Astrocyte (in vitro differentiated cells and primary cell): ENCODE data around the gene PXDN. TPM values are rescaled to one million over a fixed set of nuclear protein-coding genes. Genes with fewer than 3 reads are reported as not detected.
A peak's percentile ranks its signal among the peaks of the same experiment; 100 is the strongest.

Experiments
- DNase-seq: peaks from one replicate; pipeline ENCODE4 v3.0.0-alpha.2; 2010; ENCODE audit warnings: low read depth
- FAIRE-seq: peaks from 2 replicates; lab custom pipeline; 2011; peaks lifted over from hg19 to GRCh38; lab: Jason Lieb, UNC
- H2AFZ ChIP-seq: 2 replicates; pipeline ENCODE4 v1.6.0; 2012; ENCODE audit warnings: low read depth, low read length, inconsistent platforms
- H3K27ac ChIP-seq: 2 replicates; pipeline ENCODE4 v1.5.1; 2011; ENCODE audit warnings: low read depth, low read length, inconsistent platforms
- H3K27me3 ChIP-seq: 2 replicates; pipeline ENCODE4 v1.6.0; 2011; ENCODE audit warnings: low read length, inconsistent platforms; ENCODE audit not compliant: insufficient read depth
- H3K36me3 ChIP-seq: 2 replicates; pipeline ENCODE4 v1.5.1; 2011; ENCODE audit warnings: low read length, inconsistent platforms; ENCODE audit not compliant: insufficient read depth
- H3K4me1 ChIP-seq: 2 replicates; pipeline ENCODE4 v1.5.1; 2011; ENCODE audit warnings: low read length, inconsistent platforms; ENCODE audit not compliant: insufficient read depth
- H3K4me2 ChIP-seq: 2 replicates; pipeline ENCODE4 v1.6.0; 2012; ENCODE audit warnings: low read length, inconsistent platforms
- H3K4me3 ChIP-seq: 2 replicates; pipeline ENCODE4 v1.5.1; 2011; ENCODE audit warnings: low read depth, mild to moderate bottlenecking, low read length, inconsistent platforms; ENCODE audit not compliant: insufficient read depth
- H3K79me2 ChIP-seq: 2 replicates; pipeline ENCODE4 v1.6.0; 2012; ENCODE audit warnings: mild to moderate bottlenecking, low read length, inconsistent platforms; ENCODE audit not compliant: insufficient read depth
- H3K9ac ChIP-seq: 2 replicates; pipeline ENCODE4 v1.6.0; 2012; ENCODE audit warnings: mild to moderate bottlenecking, low read length, inconsistent platforms
- H3K9me3 ChIP-seq: 2 replicates; pipeline ENCODE4 v1.5.1; 2012; ENCODE audit warnings: low read depth, mild to moderate bottlenecking, low read length, inconsistent platforms; ENCODE audit not compliant: insufficient read depth
- H4K20me1 ChIP-seq: 2 replicates; pipeline ENCODE4 v1.6.0; 2012; ENCODE audit warnings: low read length, inconsistent platforms; ENCODE audit not compliant: insufficient read depth
- H3K27ac Mint-ChIP-seq: one replicate; pipeline ENCODE4 v1.8.0; 2021; ENCODE audit warnings: mild to moderate bottlenecking, mixed read lengths; ENCODE audit not compliant: unreplicated experiment
- H3K27me3 Mint-ChIP-seq: one replicate; pipeline ENCODE4 v1.8.0; 2021; ENCODE audit warnings: low read depth, mixed read lengths; ENCODE audit not compliant: unreplicated experiment
- H3K36me3 Mint-ChIP-seq: one replicate; pipeline ENCODE4 v1.8.0; 2021; ENCODE audit warnings: low read depth, mixed read lengths; ENCODE audit not compliant: unreplicated experiment
- H3K4me1 Mint-ChIP-seq: one replicate; pipeline ENCODE4 v1.8.0; 2021; ENCODE audit warnings: low read depth, mixed read lengths; ENCODE audit not compliant: unreplicated experiment
- H3K4me3 Mint-ChIP-seq: one replicate; pipeline ENCODE4 v1.8.0; 2021; ENCODE audit warnings: mild to moderate bottlenecking, moderate library complexity, mixed read lengths; ENCODE audit not compliant: unreplicated experiment
- H3K9me3 Mint-ChIP-seq: one replicate; pipeline ENCODE4 v1.8.0; 2021; ENCODE audit warnings: mild to moderate bottlenecking, mixed read lengths; ENCODE audit not compliant: unreplicated experiment
- CTCF ChIP-seq: IDR thresholded peaks from 2 replicates; pipeline ENCODE4 v1.5.1; 2011; ENCODE audit warnings: low read depth, mild to moderate bottlenecking, inconsistent platforms, low read length, moderate library complexity; ENCODE audit not compliant: insufficient read depth
- EZH2 ChIP-seq: IDR thresholded peaks from 2 replicates; pipeline ENCODE4 v1.6.1; 2012; ENCODE audit warnings: mild to moderate bottlenecking, low read length, inconsistent platforms; ENCODE audit not compliant: insufficient read depth
- total RNA-seq: library from RNA; stranded (reverse); gene quantifications from 2 replicates; pipeline ENCODE4 v1.2.1, GENCODE V29; 2021

The PXDN gene
- total RNA-seq, 1 donor from 2014 or later, result 417 TPM

GRCh38 chr2:1651121-1652033 lies 92.9 kb downstream of the PXDN start:
- H4K20me1 ChIP-seq, result peaks cover 13% of the 10 kb centered on the region
- H3K4me3 Mint-ChIP-seq, result no peak overlapping the region
- no peak overlapping the region for H2AFZ ChIP-seq
- no peak overlapping the region for H3K4me2 ChIP-seq
- peak overlapping the region; percentile 91 for H3K9ac ChIP-seq
- DNase-seq (peak; percentile 18), FAIRE-seq (no peak)
- H3K9me3 ChIP-seq, result no peaks in the 10 kb centered on the region
- peaks cover 45% of the 10 kb centered on the region for H3K4me1 ChIP-seq
- peaks cover 20% of the 10 kb centered on the region for H3K36me3 ChIP-seq
- peak overlapping the region; percentile 99 for H3K27ac ChIP-seq
- peaks cover 5% of the 10 kb centered on the region for H3K9me3 Mint-ChIP-seq
- H3K27me3 ChIP-seq, result no peaks in the 10 kb centered on the region
- no peak overlapping the region for H3K4me3 ChIP-seq
- peaks cover 28% of the 10 kb centered on the region for H3K36me3 Mint-ChIP-seq
- H3K27me3 Mint-ChIP-seq, result no peaks in the 10 kb centered on the region
- TF ChIP-seq CTCF (no peak), EZH2 (no peak)
- peaks cover 58% of the 10 kb centered on the region for H3K79me2 ChIP-seq
- peaks cover 19% of the 10 kb centered on the region for H3K4me1 Mint-ChIP-seq
- peak overlapping the region; percentile 24 for H3K27ac Mint-ChIP-seq

- no peak overlapping the region for H3K9ac ChIP-seq
- H3K4me3 Mint-ChIP-seq, result no peak overlapping the region
- H3K27ac Mint-ChIP-seq, result peak overlapping the region; percentile 68
- H3K79me2 ChIP-seq, result peaks cover 65% of the 10 kb centered on the region
- peaks cover 28% of the 10 kb centered on the region for H3K36me3 ChIP-seq
- no peaks in the 10 kb centered on the region for H3K9me3 ChIP-seq
- peaks cover 19% of the 10 kb centered on the region for H3K4me1 Mint-ChIP-seq
- DNase-seq (no peak), FAIRE-seq (no peak)
- H3K4me2 ChIP-seq, result no peak overlapping the region
- no peak overlapping the region for H3K4me3 ChIP-seq
- H4K20me1 ChIP-seq, result peaks cover 22% of the 10 kb centered on the region
- TF ChIP-seq CTCF (no peak), EZH2 (no peak)
- no peak overlapping the region for H2AFZ ChIP-seq
- H3K27me3 Mint-ChIP-seq, result no peaks in the 10 kb centered on the region
- no peak overlapping the region for H3K27ac ChIP-seq
- H3K4me1 ChIP-seq, result peaks cover 35% of the 10 kb centered on the region
- peaks cover 28% of the 10 kb centered on the region for H3K36me3 Mint-ChIP-seq
- no peaks in the 10 kb centered on the region for H3K27me3 ChIP-seq
- peaks cover 5% of the 10 kb centered on the region for H3K9me3 Mint-ChIP-seq
These were observed 94.0 kb downstream of the PXDN start for GRCh38 chr2:1650085-1650872.
